ENCODE results near the gene GBGT1.
A peak's percentile ranks its signal among the peaks of the same experiment; 100 is the strongest.

GBGT1 gene

DNA sequence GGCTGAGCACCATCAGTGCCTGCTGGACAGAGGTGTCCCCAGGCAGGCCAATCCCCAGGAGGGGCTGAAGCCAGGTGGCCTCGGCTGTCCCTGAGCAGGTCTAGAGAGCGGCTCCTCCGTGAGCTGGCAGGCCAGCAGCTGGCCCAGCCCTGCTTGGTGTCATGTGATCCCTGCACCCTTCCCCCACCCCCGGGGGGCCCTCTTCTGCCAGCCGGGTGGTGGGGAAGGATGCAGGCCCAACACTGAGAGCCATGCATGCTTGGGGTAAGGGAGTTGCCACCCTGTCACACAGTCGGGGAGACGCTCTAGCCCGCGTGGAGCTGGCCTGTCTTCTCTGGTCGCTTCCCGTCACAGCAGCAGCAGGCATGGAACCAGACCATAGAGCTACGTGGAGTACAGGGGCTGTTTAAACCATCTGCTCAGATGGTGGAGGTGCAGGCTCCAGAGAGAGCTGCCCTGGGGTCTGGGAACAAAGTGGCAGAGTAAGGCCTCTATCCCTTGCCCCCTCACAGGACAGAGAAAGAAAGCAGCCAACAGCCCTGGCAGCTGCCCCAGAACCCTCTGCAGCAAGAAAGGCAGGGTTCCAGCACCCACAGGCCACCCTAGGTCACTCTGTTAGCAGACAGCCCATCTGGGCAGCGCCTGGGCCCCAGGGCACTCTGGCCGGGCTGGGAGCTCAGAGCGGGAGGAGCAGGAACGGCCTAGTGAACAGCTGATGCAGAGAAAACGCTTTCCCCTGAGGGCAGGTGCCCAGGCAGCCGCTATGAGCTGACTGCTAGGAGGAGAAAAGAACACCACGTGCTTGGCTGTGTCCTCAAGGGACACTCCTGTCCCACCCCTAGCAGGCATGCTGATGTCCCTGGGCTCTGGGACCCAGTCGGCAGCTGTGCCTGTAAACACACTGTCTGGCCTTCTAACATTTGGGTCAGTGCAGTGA lies 49.5 kb downstream of the GBGT1 start:
- DNase-seq (ENCODE audit: low spot score) = no peak

DNA sequence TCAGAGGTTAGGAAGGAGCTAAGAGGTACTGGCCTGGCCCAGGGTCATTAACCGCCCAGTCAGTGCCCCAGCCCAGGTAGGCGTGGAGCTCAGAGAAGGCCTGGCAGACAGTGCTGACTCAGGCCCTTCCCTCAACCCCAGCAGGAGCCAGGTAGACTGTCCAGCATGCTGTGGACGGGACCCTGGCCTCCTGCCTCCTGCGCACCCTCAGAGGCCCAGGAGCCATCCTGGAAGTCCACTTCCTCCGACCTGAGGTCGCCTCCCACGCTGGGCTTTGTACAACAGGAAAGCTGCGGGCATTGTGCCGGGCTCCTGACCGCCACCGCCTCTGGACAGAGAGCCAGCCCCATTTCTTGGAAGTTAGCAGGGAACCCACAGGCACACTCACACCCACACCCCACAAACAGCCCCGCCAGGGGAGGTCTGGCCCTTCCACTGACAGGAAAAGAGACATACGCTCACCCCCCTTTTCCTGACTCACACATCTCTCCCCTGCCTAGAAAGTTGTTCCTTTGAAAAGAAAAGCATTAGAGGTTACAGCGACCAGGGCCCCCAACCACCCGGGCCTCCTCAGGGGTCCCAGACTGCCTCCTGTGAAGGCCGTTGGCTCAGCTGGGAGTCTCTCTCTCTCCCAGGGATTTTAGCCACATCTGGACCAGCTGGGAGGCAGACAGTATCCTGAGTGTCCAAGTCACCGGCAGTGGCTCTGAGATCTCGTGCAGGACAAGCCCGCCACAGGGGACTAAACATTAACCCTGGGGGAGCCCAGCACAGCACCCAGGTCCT lies 50.4 kb downstream of the GBGT1 start:
- no peak for DNase-seq (ENCODE audit: low spot score)

DNA sequence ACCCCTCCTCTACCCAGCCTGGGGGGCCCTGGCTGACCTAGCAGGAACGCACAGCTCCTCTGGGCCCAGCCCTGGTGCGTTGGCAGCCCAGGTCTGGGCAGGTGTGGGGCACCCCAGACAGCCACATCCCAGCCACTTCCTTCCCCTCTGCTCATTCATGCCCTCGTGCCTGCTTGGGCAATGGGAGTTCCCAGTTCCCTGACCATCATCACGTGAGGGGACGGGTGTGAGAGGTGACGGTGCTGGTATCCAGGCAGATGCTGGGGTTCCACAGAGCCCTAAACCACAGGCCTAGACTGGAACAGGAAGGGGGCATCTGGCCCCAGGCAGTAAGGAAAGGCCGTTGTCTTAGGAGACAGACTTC lies 51.1 kb downstream of the GBGT1 start:
- DNase-seq (ENCODE audit: low spot score) = no peak

DNA sequence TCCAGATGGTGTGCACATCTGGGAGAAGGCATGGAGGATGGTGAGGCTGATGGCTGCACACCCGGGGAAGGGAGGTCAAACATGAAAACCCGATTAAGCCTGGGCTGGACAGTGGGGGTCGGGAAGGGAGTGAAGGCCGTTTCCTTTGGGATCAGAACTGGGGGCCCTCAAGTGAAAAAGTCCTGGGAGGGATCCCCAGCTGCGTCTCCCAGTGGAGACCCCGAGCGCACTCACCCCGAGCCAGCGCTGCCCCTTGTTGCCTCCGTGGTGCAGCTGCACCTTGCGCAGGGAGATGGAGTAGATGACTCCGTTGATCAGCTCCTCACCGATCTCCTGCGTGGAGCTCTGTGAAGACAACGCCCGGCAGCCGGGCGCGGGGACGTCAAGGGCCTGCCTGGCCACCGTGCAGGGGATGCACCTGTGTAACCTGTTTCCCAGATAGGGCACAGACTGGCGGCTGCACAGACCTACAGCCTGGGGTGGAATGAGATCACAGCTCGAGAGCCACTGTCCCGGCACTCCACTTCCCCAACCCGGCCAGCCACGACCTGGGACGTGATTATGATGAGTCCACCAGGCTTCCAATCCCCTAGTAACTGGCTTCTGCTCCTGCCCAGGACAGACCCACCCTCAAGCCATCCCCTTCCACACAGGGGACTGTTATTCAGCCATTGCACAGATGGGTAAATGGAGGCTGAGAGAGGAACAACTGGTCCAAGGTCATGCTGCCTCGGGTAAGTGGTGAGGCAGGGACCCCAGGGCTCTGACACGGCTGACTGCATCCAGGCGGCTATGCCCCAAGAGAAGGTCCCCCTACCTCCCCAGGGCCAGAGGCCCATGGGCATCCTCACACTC lies 51.7 kb downstream of the GBGT1 start:
- DNase-seq (ENCODE audit: low spot score) = no peak

DNA sequence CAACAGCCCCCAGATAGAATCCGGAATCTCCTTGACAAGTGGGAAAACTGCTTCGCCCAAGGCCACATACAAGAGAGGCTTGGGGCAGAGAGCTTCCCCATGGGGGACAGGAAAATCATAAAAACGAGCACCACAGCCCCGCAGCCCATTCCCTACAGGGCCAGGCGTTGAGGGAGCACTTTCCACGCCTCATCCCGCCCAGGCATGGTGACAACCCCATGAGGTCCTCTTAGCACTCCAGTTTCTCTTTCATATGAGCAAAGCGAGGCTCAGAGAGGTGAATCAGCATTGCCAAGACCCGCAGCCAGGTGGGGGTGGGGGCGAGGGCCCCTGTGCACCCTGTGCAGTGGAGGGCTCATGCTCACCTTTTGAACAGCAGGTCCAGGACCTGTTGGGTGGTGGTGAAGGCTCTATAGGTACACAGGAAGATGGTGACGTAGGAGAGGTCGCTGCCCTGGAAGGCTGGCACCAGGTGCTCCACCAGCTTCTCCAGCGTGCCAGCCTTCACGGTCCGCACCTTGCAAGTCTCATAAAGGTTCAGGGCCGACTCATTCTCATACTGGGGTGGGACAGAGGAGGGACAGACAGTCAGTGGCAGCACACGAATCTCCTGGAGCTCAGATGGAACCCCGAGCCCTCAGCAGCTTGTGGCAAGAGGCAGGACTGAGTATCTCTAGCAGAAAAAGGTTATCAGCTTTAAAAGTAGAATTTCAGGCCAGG lies 53.6 kb downstream of the GBGT1 start:
- no peak for DNase-seq (ENCODE audit: low spot score)

DNA sequence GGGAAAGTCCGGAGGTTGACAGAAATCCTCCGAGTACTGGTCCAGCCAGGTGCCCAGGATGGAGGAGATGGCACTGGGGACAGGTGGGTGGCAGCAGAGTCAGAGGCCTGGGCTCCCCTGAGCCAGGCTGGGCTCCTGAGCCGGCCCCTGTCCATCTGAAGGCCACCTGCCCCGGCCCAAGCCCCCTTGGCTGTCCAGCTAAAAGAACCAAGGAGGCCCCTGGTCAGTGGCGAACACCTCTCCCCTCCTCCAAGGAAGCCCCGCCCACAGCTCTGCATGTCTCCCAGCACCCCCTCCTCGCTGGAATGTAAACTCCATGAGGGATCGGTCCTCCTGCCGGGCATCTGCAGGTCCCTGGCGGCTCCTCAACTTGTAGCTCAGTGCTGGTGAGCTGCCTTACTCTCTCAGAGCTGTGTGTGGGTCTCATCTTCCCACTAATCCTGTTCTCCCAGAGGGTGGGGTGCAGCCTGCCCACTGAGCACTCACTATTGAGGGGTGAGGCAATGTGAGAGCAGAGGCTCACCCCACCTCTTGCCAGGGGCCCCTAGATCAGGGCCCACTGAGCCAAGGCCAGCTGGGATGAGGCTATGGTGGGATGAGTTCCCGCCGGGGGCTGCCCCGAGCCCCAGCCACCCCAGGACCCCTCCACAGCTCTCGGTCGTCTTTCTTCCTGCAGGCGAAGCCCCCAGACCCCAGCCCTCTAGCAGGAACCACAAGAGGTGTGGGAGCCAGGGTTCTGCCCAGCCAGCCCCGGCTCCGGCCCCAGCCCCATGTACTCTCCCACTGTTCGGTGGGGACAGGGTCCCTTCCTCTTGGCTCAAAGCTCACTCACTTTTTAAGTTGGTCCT lies 54.7 kb downstream of the GBGT1 start:
- no peak for DNase-seq (ENCODE audit: low spot score)

DNA sequence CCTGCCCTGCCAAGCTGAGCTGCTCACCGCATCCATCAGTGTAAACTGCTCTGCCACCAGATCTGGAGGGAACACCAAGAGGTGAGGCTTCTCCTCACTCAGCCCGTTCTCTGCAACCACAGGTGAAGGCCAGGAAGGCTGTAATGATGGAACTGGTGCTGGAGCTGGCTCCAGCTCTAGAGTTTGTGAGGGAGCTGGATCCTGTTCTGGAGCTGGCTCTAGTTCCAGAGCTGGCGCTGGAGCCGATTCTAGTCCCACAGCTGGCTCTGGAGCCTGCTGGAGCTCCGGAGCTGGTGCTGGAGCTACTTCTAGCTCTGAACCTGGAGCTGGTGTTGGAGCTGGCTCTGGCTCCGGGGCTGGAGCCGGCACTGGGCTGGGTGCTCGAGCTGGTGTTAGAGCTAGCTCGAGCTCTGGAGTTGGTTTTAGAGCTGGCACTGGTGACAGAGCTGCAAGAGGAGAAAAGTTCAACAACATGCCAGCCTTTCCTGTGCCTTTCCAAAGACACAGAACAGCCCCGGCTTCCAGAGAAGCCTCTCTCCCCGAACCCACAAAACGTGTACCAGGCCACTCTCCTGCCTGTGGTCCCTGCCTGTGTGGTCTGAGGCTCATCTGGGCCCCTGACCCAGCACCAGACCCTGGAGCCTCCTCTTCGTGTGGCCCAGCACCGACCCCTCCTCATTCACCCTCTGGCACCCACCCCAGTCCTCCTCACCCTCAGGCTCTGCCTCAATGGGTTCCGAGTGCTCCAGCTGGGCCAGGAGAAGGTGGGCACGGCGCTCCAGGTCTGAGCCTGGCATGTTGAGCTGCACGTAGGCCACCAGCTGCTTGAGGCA lies 55.5 kb downstream of the GBGT1 start:
- no peak for DNase-seq (ENCODE audit: low spot score)

DNA sequence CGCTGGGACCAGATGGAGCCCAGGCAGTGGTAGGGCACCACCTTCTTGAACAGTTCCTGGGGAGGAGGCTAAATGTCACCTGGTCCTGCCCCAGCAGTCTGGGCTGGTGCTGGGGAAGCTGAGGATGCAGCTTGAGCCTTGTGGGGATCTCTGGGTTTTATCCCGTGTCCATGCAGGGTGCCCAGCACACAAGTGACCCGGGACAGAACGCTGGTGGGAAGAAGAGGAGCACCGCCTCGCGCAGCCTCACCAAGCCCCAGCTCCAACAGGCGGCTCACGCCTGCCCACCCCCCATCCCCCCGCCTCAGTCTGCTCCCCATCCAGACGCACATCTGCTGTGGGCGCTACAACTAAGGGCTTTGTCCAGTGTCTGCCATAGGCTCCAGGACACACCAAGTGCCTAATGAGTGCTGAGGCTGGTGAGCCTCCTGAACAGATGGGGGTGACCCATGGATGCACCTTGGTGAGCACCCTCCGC lies 56.4 kb downstream of the GBGT1 start:
- DNase-seq (ENCODE audit: low spot score) = no peak

DNA sequence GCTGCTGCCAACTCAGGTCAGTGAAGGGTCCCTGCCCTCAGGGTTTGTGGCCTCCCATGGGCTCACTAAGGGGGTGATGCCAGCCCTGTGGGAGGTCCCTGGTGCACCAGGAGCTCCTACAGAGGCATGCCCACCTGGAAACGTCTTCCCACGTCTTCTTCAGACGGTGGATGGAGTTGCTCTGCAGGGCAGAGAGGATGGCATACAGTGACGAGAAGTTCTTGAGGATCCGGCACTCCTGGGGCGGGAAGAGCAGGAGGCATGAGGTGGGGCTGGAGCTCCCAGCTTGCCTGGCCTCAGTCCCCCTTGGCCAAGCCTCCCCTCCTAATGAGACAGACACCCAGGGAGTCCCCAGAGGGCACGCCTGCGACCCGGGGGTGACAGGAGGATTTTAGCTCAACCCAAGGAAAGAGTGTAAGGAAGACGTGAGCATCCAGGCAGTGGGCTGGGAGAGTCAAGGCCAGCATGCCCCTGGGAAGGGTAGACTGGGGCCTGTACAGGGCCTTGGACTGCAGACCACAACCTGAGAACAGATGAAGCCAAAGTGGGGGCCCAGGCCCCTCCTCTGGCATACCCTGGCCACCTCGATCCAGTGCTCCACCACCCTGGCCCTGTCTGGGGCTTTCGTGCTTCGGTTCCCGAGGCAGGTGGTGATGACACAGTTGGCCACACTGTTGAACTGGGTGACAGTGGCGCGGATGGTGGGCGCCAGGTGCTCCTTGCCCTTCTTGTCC lies 57.0 kb downstream of the GBGT1 start:
- DNase-seq (ENCODE audit: low spot score) = no peak

DNA sequence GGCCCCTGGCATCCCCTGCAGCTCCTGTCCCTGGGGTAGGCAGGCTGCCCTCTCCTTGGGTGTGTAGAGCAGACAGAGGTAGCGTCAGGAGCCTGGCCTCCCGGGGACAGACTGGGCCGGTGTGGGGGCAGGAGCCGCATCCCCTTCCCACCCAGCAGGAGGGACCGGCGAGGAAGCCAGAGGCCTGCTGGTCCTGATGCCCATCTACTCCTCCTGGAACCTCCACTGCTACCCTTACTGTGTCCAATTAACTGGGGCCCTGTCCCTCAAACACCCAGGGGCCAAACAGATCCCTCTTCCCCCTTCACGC lies 58.3 kb downstream of the GBGT1 start:
- DNase-seq (ENCODE audit: low spot score) = no peak

DNA sequence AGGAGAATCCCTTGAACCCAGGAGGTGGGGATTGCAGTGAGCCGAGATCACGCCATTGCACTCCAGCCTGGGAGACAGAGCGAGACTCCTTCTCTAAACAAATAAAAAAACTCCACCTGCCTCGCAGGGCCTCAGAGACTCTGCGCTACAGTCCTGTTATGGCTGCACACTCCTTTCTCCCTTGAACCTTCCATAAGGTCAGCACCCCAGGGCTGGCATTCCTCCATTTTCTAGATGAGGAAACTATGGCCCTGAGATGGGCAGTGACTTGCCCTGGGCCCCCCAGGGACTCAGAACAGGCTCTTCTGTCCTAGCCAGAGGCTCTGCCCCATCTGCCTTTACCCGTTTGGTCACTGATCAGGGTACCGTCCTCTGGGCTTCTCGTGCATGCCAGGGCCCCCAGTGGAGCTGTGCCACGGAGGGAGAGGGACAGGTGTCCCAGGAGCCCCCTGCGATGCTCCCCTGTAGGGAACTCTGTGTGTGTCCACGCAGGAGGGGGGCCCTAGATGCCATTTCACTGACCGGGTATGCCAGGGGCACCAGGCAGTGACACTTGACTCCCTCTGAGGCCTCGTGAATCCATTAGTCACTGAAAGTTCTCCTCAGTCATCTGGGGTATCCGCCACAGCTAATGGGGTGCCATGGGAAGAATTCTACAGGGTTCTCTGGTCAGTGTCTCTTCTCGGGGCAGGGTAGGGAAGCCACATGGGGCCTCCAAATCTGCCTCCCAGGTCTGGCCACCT lies 58.8 kb downstream of the GBGT1 start:
- no peak for DNase-seq (ENCODE audit: low spot score)

DNA sequence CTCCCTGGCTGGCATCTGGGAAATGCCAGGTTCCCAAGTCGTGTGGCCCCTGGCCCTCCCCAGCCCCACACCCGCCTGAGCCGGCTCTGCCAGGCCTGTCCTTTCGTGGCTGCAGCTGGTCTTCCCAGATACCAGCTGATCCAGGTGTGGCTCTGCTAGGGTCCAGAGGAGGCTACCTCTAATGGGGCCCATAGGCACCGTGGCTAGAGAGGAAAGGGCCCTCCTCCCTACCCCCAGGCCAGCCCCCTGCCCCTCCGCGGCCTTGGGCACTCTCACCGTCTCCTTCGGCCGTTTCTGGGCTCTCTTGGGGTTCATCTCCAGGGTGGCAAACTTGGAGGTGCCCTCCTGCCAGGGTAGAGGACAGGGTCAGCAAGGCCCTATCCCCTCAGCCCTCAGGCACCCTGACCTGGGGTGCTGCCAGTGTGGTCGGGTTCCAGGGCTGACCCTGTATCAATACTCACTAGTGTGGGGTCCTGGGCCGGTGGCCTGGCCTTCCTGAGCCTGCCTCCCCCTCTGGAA lies 59.7 kb downstream of the GBGT1 start:
- DNase-seq (ENCODE audit: low spot score) = no peak

DNA sequence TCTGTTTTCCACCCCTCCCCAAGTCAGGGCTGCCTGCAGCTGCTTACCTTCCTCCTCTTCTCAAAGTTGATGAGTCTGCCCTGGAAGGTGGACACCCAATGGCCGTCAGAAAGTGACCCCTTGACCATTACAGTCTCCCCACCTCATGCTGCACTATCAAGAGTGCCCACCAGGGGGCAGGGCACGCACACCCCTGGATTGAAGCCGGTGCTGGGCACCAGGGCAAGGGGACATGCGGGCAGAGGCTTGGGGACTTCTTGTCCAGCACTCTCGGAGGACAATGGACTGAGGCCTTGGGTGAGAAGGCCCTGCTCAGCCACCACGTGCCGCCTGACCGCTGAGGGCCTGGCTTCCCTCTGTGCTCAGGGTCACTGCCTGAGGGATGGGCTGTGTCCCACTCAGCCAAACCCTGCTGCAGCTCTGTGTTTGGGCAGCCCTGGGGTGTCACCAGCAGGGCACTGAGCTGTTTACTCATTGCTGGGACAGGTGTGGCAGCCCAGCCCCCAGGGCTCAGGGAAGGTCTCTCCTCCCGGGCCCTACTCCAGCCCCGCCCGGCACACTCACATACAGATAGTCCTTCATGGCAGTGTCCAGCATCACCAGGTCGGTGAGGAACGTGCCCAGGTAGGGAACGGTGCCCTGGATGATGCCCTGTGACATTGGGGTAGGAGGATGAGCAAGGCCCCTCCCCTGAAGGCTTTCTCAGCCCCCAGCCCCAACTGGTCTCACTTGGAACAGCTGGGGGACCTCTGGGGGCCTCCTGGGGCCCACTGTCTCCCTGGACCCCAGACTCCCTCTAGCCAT lies 60.3 kb downstream of the GBGT1 start:
- DNase-seq (ENCODE audit: low spot score) = peak; percentile 43
